ENCODE data around the gene CHRNA9. TPM values are rescaled to one million over a fixed set of nuclear protein-coding genes. Genes with fewer than 3 reads are reported as not detected.

Gene CHRNA9
- total RNA-seq, 1 experiment from 2014 or later, result 2.8 TPM

- Histone ChIP-seq H3K36me3 (replicated peaks; ENCODE audit: control insufficient read depth, insufficient read depth, low read length) (no peaks in the 10 kb centered on the region), H3K27me3 (ENCODE audit: control insufficient read depth, insufficient read depth, low read length) (no peaks in the 10 kb centered on the region), H3K4me3 (ENCODE audit: insufficient read depth, low read depth, low read length) (no peak overlapping the region)
- no peak for DNase-seq
These were observed 66.5 kb downstream of the CHRNA9 start for GRCh38 chr4:40401631-40402030.

- Histone ChIP-seq H3K4me3 (ENCODE audit: insufficient read depth, low read depth, low read length) (no peak overlapping the region), H3K27me3 (ENCODE audit: control insufficient read depth, insufficient read depth, low read length) (no peaks in the 10 kb centered on the region), H3K36me3 (replicated peaks; ENCODE audit: control insufficient read depth, insufficient read depth, low read length) (no peaks in the 10 kb centered on the region)
- no peak for DNase-seq
These were observed 67.4 kb downstream of the CHRNA9 start for GRCh38 chr4:40402556-40402955.

- DNase-seq, result no peak
- no peaks in the 10 kb centered on the region for H3K27me3 ChIP-seq (ENCODE audit: control insufficient read depth, insufficient read depth, low read length)
- no peak overlapping the region for H3K4me3 ChIP-seq (ENCODE audit: insufficient read depth, low read depth, low read length)
- H3K36me3 ChIP-seq (replicated peaks; ENCODE audit: control insufficient read depth, insufficient read depth, low read length), result no peaks in the 10 kb centered on the region
These were observed 67.9 kb downstream of the CHRNA9 start for GRCh38 chr4:40403081-40403480.

Other genes starting within 250 kb of the CHRNA9 start
- 1.4 and 2.1 TPM in 2 replicates for gene RHOH, start 138.3 kb upstream of the CHRNA9 start, total RNA-seq (2014; rRNA removed; shearing (Covaris generic))